ENCODE measurements around the gene CCNQ. TPM values are rescaled to one million over a fixed set of nuclear protein-coding genes. Genes with fewer than 3 reads are reported as not detected.

The CCNQ gene
- total RNA-seq, 1 donor from 2014 or later: 15.2 TPM

- H3K9me3 Mint-ChIP-seq: peaks cover 18% of the 10 kb centered on the region
- Histone ChIP-seq H2AFZ (replicated peaks) (no peak overlapping the region), H3F3A (ENCODE audit: low read depth) (peaks cover 5% of the 10 kb centered on the region), H3K27me3 (peaks cover 71% of the 10 kb centered on the region), H3K27ac (no peak overlapping the region), H3K4me1 (peaks cover 11% of the 10 kb centered on the region), H3K9ac (no peak overlapping the region), H3K79me2 (ENCODE audit: low read depth) (no peaks in the 10 kb centered on the region), H3K4me2 (peak overlapping the region; percentile 79), H3K9me3 (ENCODE audit: low read depth) (no peaks in the 10 kb centered on the region), H4K20me1 (ENCODE audit: low read depth) (peaks cover 3% of the 10 kb centered on the region), H3K4me3 (peak overlapping the region; percentile 37), H3K36me3 (no peaks in the 10 kb centered on the region)
- TF ChIP-seq CTCF (IDR thresholded peaks at IDR 0.05) (no peak), EZH2 (IDR thresholded peaks at IDR 0.05) (no peak), EZH2phosphoT487 (IDR thresholded peaks at IDR 0.05) (no peak)
- peak overlapping the region; percentile 59 for H3K4me3 Mint-ChIP-seq
- H3K27me3 Mint-ChIP-seq (ENCODE audit: insufficient read depth, low read depth): peaks cover 35% of the 10 kb centered on the region
- peaks cover 14% of the 10 kb centered on the region for H3K4me1 Mint-ChIP-seq
- H3K36me3 Mint-ChIP-seq: no peaks in the 10 kb centered on the region
- no peak overlapping the region for H3K27ac Mint-ChIP-seq
- DNase-seq (ENCODE audit: low spot score): peak; percentile 48
These were observed 42.7 kb upstream of the CCNQ start for GRCh38 chrX:153641627-153642026.

- DNase-seq (ENCODE audit: low spot score): peak; percentile 36
- no peak overlapping the region for H3K27ac Mint-ChIP-seq
- Histone ChIP-seq H2AFZ (replicated peaks) (no peak overlapping the region), H3K9ac (no peak overlapping the region), H3K36me3 (no peaks in the 10 kb centered on the region), H3K79me2 (ENCODE audit: low read depth) (no peaks in the 10 kb centered on the region), H3K4me3 (no peak overlapping the region), H3K27ac (no peak overlapping the region), H3K9me3 (ENCODE audit: low read depth) (no peaks in the 10 kb centered on the region), H4K20me1 (ENCODE audit: low read depth) (peaks cover 2% of the 10 kb centered on the region), H3K4me2 (peak overlapping the region; percentile 79), H3F3A (ENCODE audit: low read depth) (peaks cover 5% of the 10 kb centered on the region), H3K4me1 (peaks cover 11% of the 10 kb centered on the region), H3K27me3 (peaks cover 65% of the 10 kb centered on the region)
- TF ChIP-seq CTCF (IDR thresholded peaks at IDR 0.05) (no peak), EZH2phosphoT487 (IDR thresholded peaks at IDR 0.05) (no peak), EZH2 (IDR thresholded peaks at IDR 0.05) (no peak)
- H3K4me3 Mint-ChIP-seq: peak overlapping the region; percentile 59
- H3K27me3 Mint-ChIP-seq (ENCODE audit: insufficient read depth, low read depth): peaks cover 32% of the 10 kb centered on the region
- H3K9me3 Mint-ChIP-seq: peaks cover 15% of the 10 kb centered on the region
- H3K36me3 Mint-ChIP-seq: no peaks in the 10 kb centered on the region
- H3K4me1 Mint-ChIP-seq: peaks cover 14% of the 10 kb centered on the region
These were observed 42.0 kb upstream of the CCNQ start for GRCh38 chrX:153640736-153641575.

GRCh38 chrX:153640045-153640686 lies 41.2 kb upstream of the CCNQ start:
- Mint-ChIP-seq H3K4me3 (no peak overlapping the region), H3K4me1 (peaks cover 14% of the 10 kb centered on the region), H3K9me3 (peaks cover 17% of the 10 kb centered on the region), H3K36me3 (no peaks in the 10 kb centered on the region), H3K27me3 (ENCODE audit: insufficient read depth, low read depth) (peaks cover 27% of the 10 kb centered on the region), H3K27ac (no peak overlapping the region)
- Histone ChIP-seq H3K9me3 (ENCODE audit: low read depth) (no peaks in the 10 kb centered on the region), H3K9ac (no peak overlapping the region), H3K27me3 (peaks cover 57% of the 10 kb centered on the region), H3F3A (ENCODE audit: low read depth) (peaks cover 5% of the 10 kb centered on the region), H2AFZ (replicated peaks) (no peak overlapping the region), H3K27ac (no peak overlapping the region), H3K4me2 (no peak overlapping the region), H3K79me2 (ENCODE audit: low read depth) (no peaks in the 10 kb centered on the region), H3K36me3 (no peaks in the 10 kb centered on the region), H3K4me1 (peaks cover 11% of the 10 kb centered on the region), H3K4me3 (no peak overlapping the region), H4K20me1 (ENCODE audit: low read depth) (no peaks in the 10 kb centered on the region)
- no peak for DNase-seq (ENCODE audit: low spot score)
- TF ChIP-seq CTCF (IDR thresholded peaks at IDR 0.05) (no peak), EZH2 (IDR thresholded peaks at IDR 0.05) (no peak), EZH2phosphoT487 (IDR thresholded peaks at IDR 0.05) (no peak)

All from neural progenitor cell (in vitro differentiated cells).